ENCODE results near the gene ARV1. TPM values are rescaled to one million over a fixed set of nuclear protein-coding genes. Genes with fewer than 3 reads are reported as not detected.

The ARV1 gene
- total RNA-seq, 1 experiment from 2014 or later: 4.0 TPM

GRCh38 chr1:230982696-230983095 lies 3.8 kb downstream of the ARV1 start:
- H3K4me3 ChIP-seq (replicated peaks in 1 of 2; ENCODE audit: low read depth in 1 of 2, low read length in 2 of 2): no peak overlapping the region
- no peak overlapping the region for H3K9ac ChIP-seq (ENCODE audit: low read length)
- no peak overlapping the region for H3K27ac ChIP-seq (ENCODE audit: low read depth, low read length)
- H2AFZ ChIP-seq (ENCODE audit: low read depth, low read length, poor library complexity, severe bottlenecking): no peak overlapping the region
- ChIA-PET RAD21 (ENCODE audit: low non-redundant PET in 1 of 2, low total read pairs in 2 of 2, uncharacterized antibody in 2 of 2, unreplicated experiment in 2 of 2) (no interaction called here), POLR2A (no interaction called here), CTCF (no interaction called here)
- no peaks in the 10 kb centered on the region for H3K36me3 ChIP-seq (ENCODE audit: control insufficient read depth in 1 of 2, insufficient read depth in 2 of 2, low read length in 2 of 2)
- no peaks in the 10 kb centered on the region for H3K27me3 ChIP-seq (ENCODE audit: insufficient read depth, low read length)
- ATAC-seq (no peak), DNase-seq (ENCODE audit: low read depth, low spot score) (no peak)
- intact Hi-C loops (cut with micrococcal nuclease): no loop called here
- H3K4me2 ChIP-seq (ENCODE audit: low read length): no peak overlapping the region
- H4K20me1 ChIP-seq (ENCODE audit: insufficient read depth): 0 out of 2 replicates have a peak, but pooled peaks cover 3% of the 10 kb centered on the region
- H3K4me1 ChIP-seq (ENCODE audit: control insufficient read depth in 1 of 2, insufficient read depth in 2 of 2, low read length in 2 of 2): peaks cover 0 to 6% of the 10 kb centered on the region in 2 experiments; a peak in 2 of 4 replicates
- BruUV-seq (replicated peaks): no TSS peak
- no peak for TF ChIP-seq CTCF (IDR thresholded peaks at IDR 0.05 in 2 of 3, conservative IDR thresholded peaks at IDR 0.05 in 1 of 3; ENCODE audit: borderline replicate concordance in 1 of 3, insufficient read depth in 1 of 3, low read depth in 2 of 3, low read length in 2 of 3)
- no peak for TF ChIP-seq CEBPB (IDR thresholded peaks at IDR 0.05; ENCODE audit: low read depth)
- no peak for TF ChIP-seq MAX (IDR thresholded peaks at IDR 0.05)
- TF ChIP-seq SRF (IDR thresholded peaks at IDR 0.05; ENCODE audit: low read depth): no peak
- no peak for TF ChIP-seq EZH2phosphoT487 (IDR thresholded peaks at IDR 0.05; ENCODE audit: borderline replicate concordance)
- TF ChIP-seq CBX3 (IDR thresholded peaks at IDR 0.05; ENCODE audit: low read depth): no peak
- no peaks in the 10 kb centered on the region for H3K9me3 ChIP-seq (ENCODE audit: control insufficient read depth in 1 of 2, insufficient read depth in 1 of 2, low read depth in 1 of 2, low read length in 2 of 2)
- peaks cover 36% of the 10 kb centered on the region for H3K79me2 ChIP-seq (ENCODE audit: insufficient read depth, low read length)
- H3K9me2 ChIP-seq (ENCODE audit: insufficient read depth): no peaks in the 10 kb centered on the region

- H3K4me3 ChIP-seq (replicated peaks in 1 of 2; ENCODE audit: low read depth in 1 of 2, low read length in 2 of 2): no peak overlapping the region
- ATAC-seq: no peak
- TF ChIP-seq CEBPB (IDR thresholded peaks at IDR 0.05; ENCODE audit: low read depth) (no peak), CBX3 (IDR thresholded peaks at IDR 0.05; ENCODE audit: low read depth) (no peak), EZH2phosphoT487 (IDR thresholded peaks at IDR 0.05; ENCODE audit: borderline replicate concordance) (no peak), CTCF (IDR thresholded peaks at IDR 0.05 in 2 of 3, conservative IDR thresholded peaks at IDR 0.05 in 1 of 3; ENCODE audit: borderline replicate concordance in 1 of 3, insufficient read depth in 1 of 3, low read depth in 2 of 3, low read length in 2 of 3) (no peak), SRF (IDR thresholded peaks at IDR 0.05; ENCODE audit: low read depth) (no peak), YY1 (IDR thresholded peaks at IDR 0.05; ENCODE audit: extremely low read depth, insufficient replicate concordance, low read depth, low read length) (no peak), MAX (IDR thresholded peaks at IDR 0.05) (no peak), SIN3A (IDR thresholded peaks at IDR 0.05; ENCODE audit: low read depth) (no peak), RAD21 (IDR thresholded peaks at IDR 0.05; ENCODE audit: low read depth) (no peak), EZH2 (IDR thresholded peaks at IDR 0.05) (no peak), POLR2A (IDR thresholded peaks at IDR 0.05; ENCODE audit: borderline replicate concordance, extremely low read depth, insufficient read depth, insufficient read length) (no peak)
- DNase-seq (ENCODE audit: low read depth, low spot score): no peak
- ChIA-PET RAD21 (ENCODE audit: low non-redundant PET in 1 of 2, low total read pairs in 2 of 2, uncharacterized antibody in 2 of 2, unreplicated experiment in 2 of 2) (no interaction called here), CTCF (no interaction called here), POLR2A (no interaction called here)
- no peaks in the 10 kb centered on the region for H3K9me3 ChIP-seq (ENCODE audit: control insufficient read depth in 1 of 2, insufficient read depth in 1 of 2, low read depth in 1 of 2, low read length in 2 of 2)
- H3K79me2 ChIP-seq (ENCODE audit: insufficient read depth, low read length): peaks cover 36% of the 10 kb centered on the region
- H3K27me3 ChIP-seq (ENCODE audit: insufficient read depth, low read length): no peaks in the 10 kb centered on the region
- H3K9me2 ChIP-seq (ENCODE audit: insufficient read depth): no peaks in the 10 kb centered on the region
- peaks cover 0 to 5% of the 10 kb centered on the region in 2 experiments; a peak in 1 of 4 replicates for H3K4me1 ChIP-seq (ENCODE audit: control insufficient read depth in 1 of 2, insufficient read depth in 2 of 2, low read length in 2 of 2)
- H3K4me2 ChIP-seq (ENCODE audit: low read length): no peak overlapping the region
- 0 out of 2 replicates have a peak, but pooled peaks cover 3% of the 10 kb centered on the region for H4K20me1 ChIP-seq (ENCODE audit: insufficient read depth)
- BruUV-seq (replicated peaks): no TSS peak
- no peaks in the 10 kb centered on the region for H3K36me3 ChIP-seq (ENCODE audit: control insufficient read depth in 1 of 2, insufficient read depth in 2 of 2, low read length in 2 of 2)
- no peak overlapping the region for H3K27ac ChIP-seq (ENCODE audit: low read depth, low read length)
- H2AFZ ChIP-seq (ENCODE audit: low read depth, low read length, poor library complexity, severe bottlenecking): no peak overlapping the region
- intact Hi-C loops (cut with micrococcal nuclease): no loop called here
- H3K9ac ChIP-seq (ENCODE audit: low read length): no peak overlapping the region
Observed at GRCh38 chr1:230983811-230984210, 4.9 kb downstream of the ARV1 start.

All from HCT116 (cell line).